Fibroblast of mammary gland (primary cell): ENCODE measurements around the gene CTNNA3.

Source experiments
- DNase-seq: peaks from one replicate; pipeline ENCODE4 v3.0.0-alpha.2; 2010; ENCODE audit warnings: low read depth
- H3K4me3 ChIP-seq: 2 replicates; pipeline ENCODE4 v1.5.1; 2011; ENCODE audit warnings: low read depth, mild to moderate bottlenecking, low read length, moderate library complexity; ENCODE audit not compliant: control insufficient read depth
- TF ChIP-seq, protein P1 (sequence below): conservative IDR thresholded peaks from 2 replicates; pipeline ENCODE4 v1.5.1; 2011; ENCODE audit warnings: low read depth, low read length, inconsistent platforms; ENCODE audit not compliant: control insufficient read depth, insufficient read depth

CTNNA3 gene

DNA sequence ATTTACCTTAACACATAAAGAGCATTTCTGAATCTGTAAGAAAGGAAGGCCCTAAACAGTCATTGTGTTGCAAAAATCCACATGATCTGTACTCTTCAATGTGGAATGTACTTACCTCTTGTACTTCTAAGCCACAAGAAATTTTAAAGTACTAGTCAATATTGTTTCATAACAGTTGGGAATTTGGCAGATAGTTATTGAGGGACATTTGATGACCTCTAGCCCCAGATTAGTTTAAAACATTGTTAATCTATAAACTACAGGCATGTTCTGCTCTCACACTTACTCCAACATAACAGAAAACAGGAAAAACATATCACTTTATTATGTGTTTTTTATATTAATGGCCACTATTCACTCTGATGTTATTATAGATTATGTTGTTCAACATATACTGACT lies 1755.9 kb downstream of the CTNNA3 start:
- TF ChIP-seq, protein P1, sequence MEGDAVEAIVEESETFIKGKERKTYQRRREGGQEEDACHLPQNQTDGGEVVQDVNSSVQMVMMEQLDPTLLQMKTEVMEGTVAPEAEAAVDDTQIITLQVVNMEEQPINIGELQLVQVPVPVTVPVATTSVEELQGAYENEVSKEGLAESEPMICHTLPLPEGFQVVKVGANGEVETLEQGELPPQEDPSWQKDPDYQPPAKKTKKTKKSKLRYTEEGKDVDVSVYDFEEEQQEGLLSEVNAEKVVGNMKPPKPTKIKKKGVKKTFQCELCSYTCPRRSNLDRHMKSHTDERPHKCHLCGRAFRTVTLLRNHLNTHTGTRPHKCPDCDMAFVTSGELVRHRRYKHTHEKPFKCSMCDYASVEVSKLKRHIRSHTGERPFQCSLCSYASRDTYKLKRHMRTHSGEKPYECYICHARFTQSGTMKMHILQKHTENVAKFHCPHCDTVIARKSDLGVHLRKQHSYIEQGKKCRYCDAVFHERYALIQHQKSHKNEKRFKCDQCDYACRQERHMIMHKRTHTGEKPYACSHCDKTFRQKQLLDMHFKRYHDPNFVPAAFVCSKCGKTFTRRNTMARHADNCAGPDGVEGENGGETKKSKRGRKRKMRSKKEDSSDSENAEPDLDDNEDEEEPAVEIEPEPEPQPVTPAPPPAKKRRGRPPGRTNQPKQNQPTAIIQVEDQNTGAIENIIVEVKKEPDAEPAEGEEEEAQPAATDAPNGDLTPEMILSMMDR = no peak
- no peak for DNase-seq
- H3K4me3 ChIP-seq = no peak overlapping the region

DNA sequence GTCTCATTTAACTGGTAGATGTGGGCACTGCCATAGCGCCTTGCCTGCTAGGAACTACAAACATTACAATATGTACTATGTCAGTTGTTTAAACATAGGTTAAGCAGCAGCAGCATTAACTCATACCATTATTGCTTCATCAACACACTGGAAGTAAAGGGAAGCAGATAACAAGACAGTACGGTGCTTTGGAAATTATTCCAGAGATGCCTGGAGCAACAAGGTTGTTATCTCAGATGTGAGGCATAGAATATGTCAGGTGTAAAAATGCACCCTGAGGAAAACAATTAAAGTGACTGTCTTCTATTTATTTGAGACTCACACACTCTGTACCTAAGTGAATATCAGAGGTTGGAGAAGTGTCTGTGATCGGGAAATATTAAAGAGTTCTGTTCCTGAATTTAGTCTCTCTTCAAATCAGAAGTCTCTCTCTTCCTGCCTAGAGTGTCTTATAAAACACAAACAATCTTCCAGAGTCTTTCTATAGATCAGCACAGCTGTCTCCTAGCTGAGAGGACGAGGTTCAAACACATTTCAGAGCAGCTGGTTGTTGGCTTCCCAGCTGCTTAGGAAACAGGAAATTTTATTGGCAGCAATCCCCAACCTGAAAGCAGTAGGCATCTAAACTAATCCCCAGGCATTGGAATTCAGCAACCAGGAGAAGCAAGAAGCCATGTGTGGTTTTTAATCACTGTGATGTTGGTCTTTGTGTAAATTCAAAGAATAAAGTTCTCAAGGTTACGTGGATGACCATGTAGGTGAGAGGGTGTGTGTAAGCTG lies 1764.5 kb downstream of the CTNNA3 start:
- no peak overlapping the region for H3K4me3 ChIP-seq
- TF ChIP-seq, protein P1 = no peak
- no peak for DNase-seq

GRCh38 chr10:65911151-65911835 lies 1784.7 kb downstream of the CTNNA3 start:
- TF ChIP-seq, protein P1 = no peak
- no peak for DNase-seq
- H3K4me3 ChIP-seq = no peak overlapping the region

GRCh38 chr10:65910209-65910608 lies 1785.8 kb downstream of the CTNNA3 start:
- DNase-seq = no peak
- no peak overlapping the region for H3K4me3 ChIP-seq
- TF ChIP-seq, protein P1 = no peak

GRCh38 chr10:65907199-65907712 lies 1788.7 kb downstream of the CTNNA3 start:
- no peak for DNase-seq
- no peak overlapping the region for H3K4me3 ChIP-seq
- TF ChIP-seq, protein P1 = no peak

DNA sequence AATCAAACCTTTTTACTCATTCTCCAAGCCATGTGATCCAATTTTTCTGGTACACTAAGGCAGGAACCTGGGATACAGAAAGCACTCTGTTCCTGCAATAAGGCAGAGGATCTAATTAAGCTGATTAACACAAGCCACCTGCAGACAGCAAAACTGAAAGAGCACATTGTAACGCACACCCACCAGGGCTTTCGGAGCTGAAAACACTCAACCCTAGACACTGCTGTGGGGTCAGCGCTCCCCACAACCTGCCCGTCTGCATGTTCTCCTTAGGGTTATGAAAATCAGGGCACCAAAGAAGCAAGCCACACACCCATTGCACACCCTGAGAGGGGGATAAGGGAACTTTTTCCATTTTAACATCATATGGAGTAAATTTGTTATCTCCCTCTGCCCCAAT lies 1792.4 kb downstream of the CTNNA3 start:
- no peak for DNase-seq
- TF ChIP-seq, protein P1 = no peak
- H3K4me3 ChIP-seq = no peak overlapping the region
